HG02885 (cell line): Measurements from ENCODE around the gene PADI3.
"Not testable (repeated sequence)": the region's sequence is repeated elsewhere in the genome, so short reads cannot be mapped to it uniquely, and the experiment has no call there.

ENCODE experiments used
- ATAC-seq: cut with Tn5 transposase; IDR thresholded peaks from one replicate; pipeline ENCODE4 v1.9.1; 2021; ENCODE audit warnings: mild to moderate bottlenecking; ENCODE audit not compliant: unreplicated experiment, poor library complexity

The PADI3 gene

GRCh38 chr1:17237561-17237903 is 11.4 kb upstream of the PADI3 start:
- ATAC-seq, result no peak

DNA sequence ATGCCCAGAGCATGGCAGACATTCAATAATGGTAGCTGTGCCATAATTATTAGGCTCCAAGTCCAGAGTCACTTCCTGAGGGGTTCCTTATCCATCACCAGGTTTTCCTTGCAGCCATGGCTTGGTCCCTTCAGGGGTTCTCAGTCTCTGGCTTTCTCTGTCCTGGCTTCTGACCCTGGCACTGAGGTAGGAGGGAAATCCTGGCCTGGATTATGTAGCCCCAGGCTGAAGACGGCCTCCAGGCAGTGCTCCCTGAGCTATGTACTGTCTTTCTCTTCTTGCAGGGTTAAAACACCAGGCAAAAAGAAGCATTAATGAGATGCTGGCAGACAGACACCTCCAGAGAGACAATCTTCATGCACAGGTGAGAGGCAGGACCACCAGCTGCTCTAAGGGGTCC is 9.5 kb upstream of the PADI3 start:
- ATAC-seq, result no peak

DNA sequence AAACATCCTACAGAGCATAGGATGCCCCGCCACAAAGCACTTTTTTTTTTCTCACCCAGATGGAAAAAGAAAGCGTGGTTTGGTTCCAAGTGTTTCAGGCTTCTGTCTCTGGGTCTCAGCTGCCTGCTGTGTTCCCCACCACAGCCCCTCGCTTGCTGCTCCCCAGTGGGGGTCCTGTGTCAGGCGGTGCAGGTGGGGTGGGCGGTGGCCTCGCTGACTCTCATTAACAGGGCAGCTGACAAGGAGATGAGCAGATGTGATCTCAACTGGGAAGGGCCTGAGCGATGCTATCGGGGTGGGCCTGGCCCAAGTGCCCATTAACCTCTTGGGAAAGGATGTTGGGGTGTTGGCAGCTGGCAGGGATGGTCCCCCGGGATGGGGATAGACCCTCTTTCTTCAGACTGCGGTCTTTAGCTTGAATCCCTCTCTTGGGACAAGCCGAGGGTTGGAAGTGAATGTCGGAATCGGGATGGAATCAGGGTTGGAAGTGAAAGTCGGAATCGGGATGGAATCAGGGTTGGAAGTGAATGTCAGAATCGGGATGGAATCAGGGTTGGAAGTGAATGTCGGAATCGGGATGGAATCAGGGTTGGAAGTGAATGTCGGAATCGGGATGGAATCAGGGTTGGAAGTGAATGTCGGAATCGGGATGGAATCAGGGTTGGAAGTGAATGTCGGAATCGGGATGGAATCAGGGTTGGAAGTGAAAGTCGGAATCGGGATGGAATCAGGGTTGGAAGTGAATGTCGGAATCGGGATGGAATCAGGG is 7.7 kb upstream of the PADI3 start:
- not testable (repeated sequence) for ATAC-seq

- ATAC-seq, result not testable (repeated sequence)
Measured at GRCh38 chr1:17241780-17242074, 7.2 kb upstream of the PADI3 start.

DNA sequence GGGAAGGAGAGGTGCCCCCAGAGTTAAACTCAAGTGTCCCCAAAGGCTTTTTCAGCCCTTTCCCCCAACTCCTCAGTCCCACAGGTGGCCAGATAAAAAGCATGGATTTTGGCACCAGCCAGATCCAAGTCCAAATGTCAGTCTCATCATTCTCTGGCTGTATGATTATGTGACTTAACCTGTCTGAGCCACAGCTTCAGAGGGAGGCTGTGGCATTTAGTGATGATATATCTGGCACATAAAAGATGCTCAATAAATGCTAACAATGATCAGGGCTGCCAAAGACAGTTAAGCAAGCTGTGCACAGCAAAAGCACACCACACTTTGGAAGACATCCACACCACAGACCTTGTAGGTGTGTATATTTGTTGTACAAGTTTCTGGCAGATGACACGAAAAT is 5.6 kb upstream of the PADI3 start:
- ATAC-seq, result no peak

GRCh38 chr1:17244821-17245740 is 3.8 kb upstream of the PADI3 start:
- ATAC-seq, result no peak

DNA sequence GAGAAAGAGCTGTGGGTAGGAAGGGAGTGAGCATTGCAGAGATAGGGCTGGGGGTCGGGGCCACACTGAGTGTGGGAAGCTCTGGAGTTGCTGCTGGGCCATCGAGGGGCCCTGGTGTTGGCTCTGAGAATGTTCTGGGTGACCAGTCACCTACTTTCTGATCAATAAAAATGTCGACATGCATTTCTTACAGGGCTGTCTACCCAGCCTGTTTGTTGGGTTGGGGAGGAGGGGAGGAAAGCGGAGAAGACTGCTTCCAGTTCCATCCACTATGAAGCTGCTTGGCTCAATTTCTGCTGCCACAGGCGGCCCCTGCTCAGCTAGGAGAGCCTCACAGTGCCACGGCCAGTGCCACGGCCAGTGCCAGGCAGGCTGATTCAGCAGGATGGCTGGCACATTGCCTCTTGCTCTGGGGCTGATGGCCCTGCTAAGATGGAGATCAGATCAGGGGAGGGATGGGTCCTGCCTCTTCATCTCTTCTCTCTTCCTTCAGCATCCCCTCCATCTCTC is 3.0 kb upstream of the PADI3 start:
- no peak for ATAC-seq

DNA sequence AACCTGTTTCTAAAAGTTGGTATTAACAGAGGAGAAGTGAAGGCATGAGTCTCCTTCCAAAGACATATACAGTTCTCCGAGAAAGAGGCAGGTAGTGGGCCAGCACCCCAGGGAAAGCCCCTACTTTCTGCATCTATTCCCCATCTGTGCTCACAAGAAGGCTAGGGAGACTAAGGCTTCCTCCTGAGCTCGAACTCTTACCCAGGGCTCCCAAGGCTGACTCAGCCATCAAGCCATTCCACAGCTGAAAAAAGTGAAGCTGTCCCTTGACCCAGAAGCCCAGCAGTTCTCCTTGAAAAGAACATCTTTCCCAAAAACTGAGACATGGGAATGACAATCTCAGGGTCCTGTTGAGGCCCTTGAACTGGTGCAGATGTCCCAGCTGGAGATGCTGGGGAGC is 1.9 kb upstream of the PADI3 start:
- ATAC-seq, result no peak

GRCh38 chr1:17250601-17251000 is 1.7 kb downstream of the PADI3 start:
- no peak for ATAC-seq

DNA sequence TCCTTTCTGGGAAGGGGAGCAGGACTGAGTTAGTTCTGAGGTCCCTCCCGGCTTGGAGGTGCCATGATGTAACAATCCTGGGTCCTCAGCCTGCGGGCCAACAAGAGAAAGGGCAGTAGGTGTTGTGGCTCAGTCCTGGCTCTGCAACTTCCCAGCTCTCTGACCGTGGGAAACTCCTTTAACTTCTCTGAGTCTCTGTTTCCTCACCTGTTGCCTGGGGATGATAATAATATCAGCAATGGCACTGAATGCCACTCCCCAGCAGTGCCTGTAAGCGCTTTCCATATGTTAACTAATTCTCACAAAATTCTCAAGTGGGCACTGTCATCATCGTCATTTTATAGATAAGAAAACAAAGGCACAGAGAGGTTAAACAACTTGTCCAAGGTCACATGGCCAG is 2.3 kb downstream of the PADI3 start:
- ATAC-seq, result no peak

GRCh38 chr1:17251701-17252376 is 2.9 kb downstream of the PADI3 start:
- ATAC-seq, result no peak

DNA sequence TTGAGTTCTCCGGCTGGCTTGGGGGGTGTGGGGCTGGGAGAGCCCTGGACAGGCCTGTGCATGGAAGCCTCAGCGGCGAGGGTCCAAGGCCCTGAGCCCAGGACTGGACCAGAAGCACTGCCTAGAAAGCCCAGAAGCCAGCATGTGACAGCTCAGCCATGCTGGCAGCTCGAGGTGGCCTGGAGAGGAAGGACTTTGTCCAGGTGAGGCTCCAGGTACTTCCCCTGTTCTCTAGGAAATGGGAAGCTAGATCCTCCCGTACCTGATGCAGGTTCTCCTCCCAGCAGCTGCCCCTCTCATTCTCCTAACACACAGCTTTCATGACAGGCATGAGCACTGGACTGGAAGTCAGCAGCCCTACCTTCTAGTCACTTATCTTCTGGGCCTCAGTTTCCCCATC is 6.4 kb downstream of the PADI3 start:
- no peak for ATAC-seq

GRCh38 chr1:17258116-17258757 is 9.3 kb downstream of the PADI3 start:
- no peak for ATAC-seq

DNA sequence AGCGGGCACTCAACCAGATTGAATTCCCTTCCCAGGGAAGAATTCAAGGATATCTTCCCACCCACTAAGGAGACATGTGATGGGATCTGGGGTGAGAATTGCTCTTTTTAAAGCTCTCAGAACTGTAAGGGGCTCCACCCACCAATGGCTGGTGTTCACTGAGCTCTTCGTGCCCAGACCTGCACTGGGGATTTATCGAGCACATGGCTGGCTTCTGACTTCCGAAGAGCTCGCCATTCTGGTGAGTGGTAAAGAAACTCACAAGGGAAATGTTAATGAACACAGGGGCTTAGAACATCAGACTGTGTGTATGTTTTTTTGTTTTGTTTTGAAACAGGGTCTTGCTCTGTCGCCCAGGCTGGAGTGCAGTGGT is 9.8 kb downstream of the PADI3 start:
- no peak for ATAC-seq

DNA sequence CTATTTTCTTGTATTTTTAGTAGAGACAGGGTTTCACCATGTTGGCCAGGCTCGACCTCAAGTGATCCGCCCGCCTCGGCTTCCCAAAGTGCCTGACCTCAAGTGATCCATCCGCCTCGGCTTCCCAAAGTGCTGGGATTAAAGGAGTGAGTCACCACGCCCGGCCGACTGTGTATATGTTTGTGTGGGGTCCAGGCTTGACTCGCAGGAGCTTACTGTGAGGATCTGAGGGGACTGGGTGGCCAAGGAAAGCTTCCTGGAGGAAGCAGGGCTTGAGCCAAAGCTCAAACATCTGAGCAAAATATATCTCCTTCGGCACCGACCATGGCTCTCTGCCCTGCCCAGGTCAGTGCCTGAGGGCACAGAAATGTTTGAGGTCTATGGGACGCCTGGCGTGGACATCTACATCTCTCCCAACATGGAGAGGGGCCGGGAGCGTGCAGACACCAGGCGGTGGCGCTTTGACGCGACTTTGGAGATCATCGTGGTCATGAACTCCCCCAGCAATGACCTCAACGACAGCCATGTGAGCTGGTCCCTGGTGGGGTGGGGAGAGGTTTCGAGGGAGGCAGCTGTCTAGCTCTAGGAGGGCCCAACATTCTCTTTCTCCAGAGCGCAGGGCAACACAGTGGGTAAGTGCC is 10.5 kb downstream of the PADI3 start:
- ATAC-seq, result no peak

DNA sequence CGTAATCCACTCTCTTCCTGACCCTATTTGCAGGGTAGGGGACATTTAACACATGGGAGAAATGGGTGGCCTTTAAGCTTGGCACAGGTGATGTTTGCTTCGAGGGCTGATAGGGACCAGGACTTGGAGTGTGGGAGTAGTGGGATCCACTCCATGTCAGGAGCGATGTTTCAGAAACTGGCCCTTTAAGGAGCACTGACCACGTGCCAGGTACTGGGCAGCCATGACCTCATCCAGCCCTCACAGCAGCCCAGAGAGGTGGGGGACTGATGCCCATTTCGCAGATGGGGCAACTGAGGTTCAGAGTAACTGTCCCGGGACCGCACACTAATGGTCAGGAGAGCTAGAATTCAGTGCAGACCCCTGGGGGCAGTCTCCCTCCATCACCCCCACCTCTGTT is 11.4 kb downstream of the PADI3 start:
- ATAC-seq, result no peak

GRCh38 chr1:17260738-17261137 is 11.8 kb downstream of the PADI3 start:
- ATAC-seq, result no peak

GRCh38 chr1:17263936-17264335 is 15.0 kb downstream of the PADI3 start:
- no peak for ATAC-seq

DNA sequence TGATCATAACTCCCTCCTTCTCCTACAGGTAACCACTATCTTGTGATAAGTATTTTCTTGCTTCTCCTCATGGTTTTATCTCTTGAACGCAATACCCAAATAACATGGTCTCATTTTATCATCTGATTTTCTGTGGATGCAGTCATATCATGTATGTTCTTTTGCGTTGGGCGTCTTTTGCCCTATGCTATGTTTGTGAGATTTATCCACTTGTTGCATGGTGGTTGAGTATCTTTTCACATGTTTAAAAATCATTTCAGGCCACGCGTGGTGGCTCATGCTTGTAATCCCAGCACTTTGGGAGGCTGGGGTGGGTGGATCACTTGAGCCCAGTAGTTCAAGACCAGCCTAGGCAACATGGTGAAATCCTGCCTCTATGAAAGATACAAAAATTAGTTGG is 15.6 kb downstream of the PADI3 start:
- no peak for ATAC-seq

DNA sequence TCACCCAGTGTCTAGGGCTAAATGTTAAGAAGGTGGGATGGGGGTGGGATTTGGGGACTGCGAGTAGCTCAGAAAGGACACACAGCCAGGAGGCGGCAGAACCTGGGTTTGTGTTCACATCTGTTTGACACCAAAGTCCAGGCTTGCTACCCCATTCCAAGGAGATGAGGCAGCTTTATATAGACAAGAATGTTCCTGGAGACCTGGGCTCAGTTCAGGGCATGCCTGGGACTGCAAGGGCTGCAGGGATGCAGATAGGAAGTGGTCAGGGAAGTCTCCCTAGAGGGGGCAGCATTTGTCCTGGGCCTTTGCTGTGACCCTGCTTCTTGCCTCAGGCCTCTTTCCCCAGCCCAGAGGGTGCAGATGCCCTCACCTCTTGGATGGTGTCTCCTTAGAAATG is 16.3 kb downstream of the PADI3 start:
- ATAC-seq, result no peak
